ENCODE results near the gene PARP14. TPM values are rescaled to one million over a fixed set of nuclear protein-coding genes. Genes with fewer than 3 reads are reported as not detected.

PARP14 gene, protein sequence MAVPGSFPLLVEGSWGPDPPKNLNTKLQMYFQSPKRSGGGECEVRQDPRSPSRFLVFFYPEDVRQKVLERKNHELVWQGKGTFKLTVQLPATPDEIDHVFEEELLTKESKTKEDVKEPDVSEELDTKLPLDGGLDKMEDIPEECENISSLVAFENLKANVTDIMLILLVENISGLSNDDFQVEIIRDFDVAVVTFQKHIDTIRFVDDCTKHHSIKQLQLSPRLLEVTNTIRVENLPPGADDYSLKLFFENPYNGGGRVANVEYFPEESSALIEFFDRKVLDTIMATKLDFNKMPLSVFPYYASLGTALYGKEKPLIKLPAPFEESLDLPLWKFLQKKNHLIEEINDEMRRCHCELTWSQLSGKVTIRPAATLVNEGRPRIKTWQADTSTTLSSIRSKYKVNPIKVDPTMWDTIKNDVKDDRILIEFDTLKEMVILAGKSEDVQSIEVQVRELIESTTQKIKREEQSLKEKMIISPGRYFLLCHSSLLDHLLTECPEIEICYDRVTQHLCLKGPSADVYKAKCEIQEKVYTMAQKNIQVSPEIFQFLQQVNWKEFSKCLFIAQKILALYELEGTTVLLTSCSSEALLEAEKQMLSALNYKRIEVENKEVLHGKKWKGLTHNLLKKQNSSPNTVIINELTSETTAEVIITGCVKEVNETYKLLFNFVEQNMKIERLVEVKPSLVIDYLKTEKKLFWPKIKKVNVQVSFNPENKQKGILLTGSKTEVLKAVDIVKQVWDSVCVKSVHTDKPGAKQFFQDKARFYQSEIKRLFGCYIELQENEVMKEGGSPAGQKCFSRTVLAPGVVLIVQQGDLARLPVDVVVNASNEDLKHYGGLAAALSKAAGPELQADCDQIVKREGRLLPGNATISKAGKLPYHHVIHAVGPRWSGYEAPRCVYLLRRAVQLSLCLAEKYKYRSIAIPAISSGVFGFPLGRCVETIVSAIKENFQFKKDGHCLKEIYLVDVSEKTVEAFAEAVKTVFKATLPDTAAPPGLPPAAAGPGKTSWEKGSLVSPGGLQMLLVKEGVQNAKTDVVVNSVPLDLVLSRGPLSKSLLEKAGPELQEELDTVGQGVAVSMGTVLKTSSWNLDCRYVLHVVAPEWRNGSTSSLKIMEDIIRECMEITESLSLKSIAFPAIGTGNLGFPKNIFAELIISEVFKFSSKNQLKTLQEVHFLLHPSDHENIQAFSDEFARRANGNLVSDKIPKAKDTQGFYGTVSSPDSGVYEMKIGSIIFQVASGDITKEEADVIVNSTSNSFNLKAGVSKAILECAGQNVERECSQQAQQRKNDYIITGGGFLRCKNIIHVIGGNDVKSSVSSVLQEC (N-terminal part only)
- 188 and 195 TPM in 2 replicates for total RNA-seq
- total RNA-seq (2013), result 146 TPM
- 113 and 125 TPM in 2 replicates for polyA plus RNA-seq
- polyA minus RNA-seq, result 113 and 163 TPM in 2 replicates

DNA sequence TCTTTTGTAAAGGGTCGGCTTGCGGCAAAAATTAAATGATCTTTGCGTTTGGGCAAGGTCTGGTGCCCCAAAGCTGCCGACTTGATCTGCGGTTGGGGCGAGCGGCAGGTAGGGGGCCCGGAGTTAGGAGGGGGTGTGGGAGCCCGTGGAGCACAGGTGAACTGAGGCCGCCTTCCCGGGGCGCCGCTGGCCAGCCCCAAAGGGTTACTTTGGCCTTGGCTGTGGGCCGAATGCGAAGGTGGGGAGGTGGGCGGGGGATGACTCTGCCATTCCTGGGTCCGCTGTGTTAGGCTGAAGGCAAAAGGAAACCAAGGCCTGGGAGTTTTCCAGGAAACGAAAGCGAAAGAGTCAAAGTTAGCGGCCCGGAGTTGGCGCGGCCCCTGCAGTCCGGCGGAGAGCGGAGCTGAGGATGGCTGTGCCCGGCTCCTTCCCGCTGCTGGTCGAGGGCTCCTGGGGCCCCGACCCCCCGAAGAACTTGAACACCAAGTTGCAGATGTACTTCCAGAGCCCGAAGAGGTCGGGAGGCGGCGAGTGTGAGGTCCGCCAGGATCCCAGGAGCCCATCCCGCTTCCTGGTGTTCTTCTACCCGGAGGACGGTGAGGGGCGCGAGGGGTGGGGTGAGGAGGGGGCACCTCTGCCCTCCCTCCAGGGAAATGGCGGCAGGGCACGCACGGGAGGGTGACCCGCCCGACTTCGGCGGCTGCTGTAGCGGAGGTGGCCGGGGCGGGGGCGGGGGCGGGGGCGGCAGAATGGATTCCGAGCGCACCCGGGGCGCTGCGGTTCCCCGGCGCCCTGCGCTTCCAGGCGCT is at the start of gene PARP14:
TSS of gene PARP14 (plus strand) at position 365 of the 809 bp plus-strand sequence. CDS start at position 410, 45 bp downstream.
- Histone ChIP-seq H3K36me3 (replicated peaks in 1 of 2; ENCODE audit: control extremely low read depth in 1 of 2, control insufficient read depth in 1 of 2, extremely low read depth in 1 of 2, insufficient read depth in 2 of 2, low read length in 1 of 2) (peaks cover 7 to 13% of the 10 kb centered on the region in 2 experiments), H3K27me3 (replicated peaks in 1 of 4; ENCODE audit: control extremely low read depth in 1 of 4, control insufficient read depth in 3 of 4, insufficient read depth in 4 of 4, low read length in 3 of 4) (no peaks in the 10 kb centered on the region), H3K27ac (ENCODE audit: low read length in 2 of 2) (peak within 1 kb of the TSS; percentile 97 to 98), H3K4me1 (ENCODE audit: control insufficient read depth in 2 of 2, insufficient read depth in 2 of 2, low read length in 2 of 2) (peaks cover 52 to 56% of the 10 kb centered on the region in 2 donors), H2AFZ (ENCODE audit: insufficient read depth, low read depth, low read length, poor library complexity, severe bottlenecking) (peak within 1 kb of the TSS; percentile 73), H4K20me1 (ENCODE audit: control insufficient read depth, insufficient read depth, low read length, poor library complexity, severe bottlenecking) (no peaks in the 10 kb centered on the region), H3K79me2 (ENCODE audit: control insufficient read depth, insufficient read depth, low read length) (peaks cover 61% of the 10 kb centered on the region), H3K4me2 (replicated peaks; ENCODE audit: low read depth, low read length, poor library complexity, severe bottlenecking) (peak within 1 kb of the TSS; percentile 89), H3K9me3 (ENCODE audit: control extremely low read depth in 1 of 3, control insufficient read depth in 2 of 3, insufficient read depth in 1 of 3, low read length in 2 of 3) (no peaks in the 10 kb centered on the region), H3K9ac (ENCODE audit: low read length) (peak within 1 kb of the TSS; percentile 96), H3K4me3 (ENCODE audit: control extremely low read depth in 1 of 5, extremely low read depth in 1 of 5, insufficient read depth in 1 of 5, low read depth in 2 of 5, low read length in 4 of 5) (peak within 1 kb of the TSS; percentile 82 to 96 (median 93))
- H3K9me3 Mint-ChIP-seq (ENCODE audit: insufficient read depth), result no peaks in the 10 kb centered on the region
- H3K4me3 Mint-ChIP-seq, result peak within 1 kb of the TSS; percentile 90
- ATAC-seq (ENCODE audit: low read depth), result peak; percentile 59
- 0% methylated on average over 60 of the region's 63 CpGs for WGBS (ENCODE audit: insufficient coverage)
- DNase-seq, result peak; percentile 88
- intact Hi-C loops (cut with micrococcal nuclease), result loop anchor here (1.0 to 2.0 kb wide), 5 partner anchors 9 to 522 kb away; partner anchors contain the start of genes DTX3L, PARP9 and WDR5B
- TF ChIP-seq EZH2 (IDR thresholded peaks at IDR 0.05; ENCODE audit: borderline replicate concordance, insufficient read depth, low read depth, low read length, poor library complexity, severe bottlenecking), result no peak
- TF ChIP-seq, protein P1, sequence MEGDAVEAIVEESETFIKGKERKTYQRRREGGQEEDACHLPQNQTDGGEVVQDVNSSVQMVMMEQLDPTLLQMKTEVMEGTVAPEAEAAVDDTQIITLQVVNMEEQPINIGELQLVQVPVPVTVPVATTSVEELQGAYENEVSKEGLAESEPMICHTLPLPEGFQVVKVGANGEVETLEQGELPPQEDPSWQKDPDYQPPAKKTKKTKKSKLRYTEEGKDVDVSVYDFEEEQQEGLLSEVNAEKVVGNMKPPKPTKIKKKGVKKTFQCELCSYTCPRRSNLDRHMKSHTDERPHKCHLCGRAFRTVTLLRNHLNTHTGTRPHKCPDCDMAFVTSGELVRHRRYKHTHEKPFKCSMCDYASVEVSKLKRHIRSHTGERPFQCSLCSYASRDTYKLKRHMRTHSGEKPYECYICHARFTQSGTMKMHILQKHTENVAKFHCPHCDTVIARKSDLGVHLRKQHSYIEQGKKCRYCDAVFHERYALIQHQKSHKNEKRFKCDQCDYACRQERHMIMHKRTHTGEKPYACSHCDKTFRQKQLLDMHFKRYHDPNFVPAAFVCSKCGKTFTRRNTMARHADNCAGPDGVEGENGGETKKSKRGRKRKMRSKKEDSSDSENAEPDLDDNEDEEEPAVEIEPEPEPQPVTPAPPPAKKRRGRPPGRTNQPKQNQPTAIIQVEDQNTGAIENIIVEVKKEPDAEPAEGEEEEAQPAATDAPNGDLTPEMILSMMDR (IDR thresholded peaks at IDR 0.05), result no peak
- ChIA-PET POLR2A (interaction anchor here (0.9 to 3.6 kb wide), 9 partner anchors 9 to 264 kb away, joined by 3 to 27 read pairs (median 5); partner anchors contain the start of genes DTX3L, HSPBAP1, PARP15 and PARP9), CTCF (interaction anchor here (0.7 to 11.0 kb wide), 14 partner anchors 8 to 288 kb away, joined by 3 to 293 read pairs (median 10); partner anchors contain the start of genes DTX3L, HSPBAP1, PARP15 and PARP9)
- peaks cover 65% of the 10 kb centered on the region for H3K4me1 Mint-ChIP-seq
- no peaks in the 10 kb centered on the region for H3K27me3 Mint-ChIP-seq
- H3K27ac Mint-ChIP-seq, result peak within 1 kb of the TSS; percentile 92
